Measurements from ENCODE around the gene LCN10. TPM values are rescaled to one million over a fixed set of nuclear protein-coding genes. Genes with fewer than 3 reads are reported as not detected.

The LCN10 gene
- total RNA-seq, 1 experiment from 2014 or later, result not detected

- no peaks in the 10 kb centered on the region for H3K36me3 ChIP-seq (ENCODE audit: control insufficient read depth, insufficient read depth, low read length)
- no TSS peak for BruUV-seq (replicated peaks)
- intact Hi-C loops (cut with micrococcal nuclease; ENCODE audit: unreplicated experiment) (no loop called here), in situ Hi-C loops (cut with HindIII; ENCODE audit: low pct_unique_long_range_greater_than_20kb, low sequenced_read_pairs) (no loop called here)
- H3K27me3 ChIP-seq (ENCODE audit: control insufficient read depth, insufficient read depth, low read length), result no peaks in the 10 kb centered on the region
- H3K4me1 ChIP-seq (ENCODE audit: control insufficient read depth, insufficient read depth, low read length), result peaks cover 3% of the 10 kb centered on the region; the same call in 1 of the 2 replicates
- POLR2A ChIA-PET, result no interaction called here
- no peak overlapping the region for H3K27ac ChIP-seq (ENCODE audit: low read length)
- TF ChIP-seq, protein P1, sequence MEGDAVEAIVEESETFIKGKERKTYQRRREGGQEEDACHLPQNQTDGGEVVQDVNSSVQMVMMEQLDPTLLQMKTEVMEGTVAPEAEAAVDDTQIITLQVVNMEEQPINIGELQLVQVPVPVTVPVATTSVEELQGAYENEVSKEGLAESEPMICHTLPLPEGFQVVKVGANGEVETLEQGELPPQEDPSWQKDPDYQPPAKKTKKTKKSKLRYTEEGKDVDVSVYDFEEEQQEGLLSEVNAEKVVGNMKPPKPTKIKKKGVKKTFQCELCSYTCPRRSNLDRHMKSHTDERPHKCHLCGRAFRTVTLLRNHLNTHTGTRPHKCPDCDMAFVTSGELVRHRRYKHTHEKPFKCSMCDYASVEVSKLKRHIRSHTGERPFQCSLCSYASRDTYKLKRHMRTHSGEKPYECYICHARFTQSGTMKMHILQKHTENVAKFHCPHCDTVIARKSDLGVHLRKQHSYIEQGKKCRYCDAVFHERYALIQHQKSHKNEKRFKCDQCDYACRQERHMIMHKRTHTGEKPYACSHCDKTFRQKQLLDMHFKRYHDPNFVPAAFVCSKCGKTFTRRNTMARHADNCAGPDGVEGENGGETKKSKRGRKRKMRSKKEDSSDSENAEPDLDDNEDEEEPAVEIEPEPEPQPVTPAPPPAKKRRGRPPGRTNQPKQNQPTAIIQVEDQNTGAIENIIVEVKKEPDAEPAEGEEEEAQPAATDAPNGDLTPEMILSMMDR (IDR thresholded peaks at IDR 0.05), result no peak
- no peak for TF ChIP-seq POLR2AphosphoS5 (IDR thresholded peaks at IDR 0.05; ENCODE audit: low read depth, low read length)
- no peak for TF ChIP-seq REST (IDR thresholded peaks at IDR 0.05; ENCODE audit: insufficient read depth in 1 of 2, low read depth in 2 of 2, low read length in 1 of 2)
- no peak for TF ChIP-seq TCF7L2 (IDR thresholded peaks at IDR 0.05; ENCODE audit: low read depth, low read length)
- TF ChIP-seq SIN3A (IDR thresholded peaks at IDR 0.05; ENCODE audit: borderline replicate concordance, insufficient read depth, low read depth, low read length), result no peak
- no peak overlapping the region for H3K4me3 ChIP-seq (ENCODE audit: low read depth in 2 of 2, low read length in 2 of 2)
- CTCF ChIA-PET, result no interaction called here
- no peak for ATAC-seq
- no peak for DNase-seq (ENCODE audit: low read depth, low spot score)
- H3K9me3 ChIP-seq (ENCODE audit: control insufficient read depth, insufficient read depth, low read depth, low read length), result no peaks in the 10 kb centered on the region
Measured at GRCh38 chr9:136759001-136759400, 16.3 kb upstream of the LCN10 start.

- in situ Hi-C loops (cut with HindIII; ENCODE audit: low pct_unique_long_range_greater_than_20kb, low sequenced_read_pairs) (no loop called here), intact Hi-C loops (cut with micrococcal nuclease; ENCODE audit: unreplicated experiment) (no loop called here)
- Histone ChIP-seq H3K36me3 (ENCODE audit: control insufficient read depth, insufficient read depth, low read length) (no peaks in the 10 kb centered on the region), H3K27me3 (ENCODE audit: control insufficient read depth, insufficient read depth, low read length) (no peaks in the 10 kb centered on the region), H3K9me3 (ENCODE audit: control insufficient read depth, insufficient read depth, low read depth, low read length) (no peaks in the 10 kb centered on the region), H3K27ac (ENCODE audit: low read length) (no peak overlapping the region), H3K4me1 (ENCODE audit: control insufficient read depth, insufficient read depth, low read length) (peaks cover 3% of the 10 kb centered on the region; the same call in 1 of the 2 replicates), H3K4me3 (ENCODE audit: low read depth in 2 of 2, low read length in 2 of 2) (no peak overlapping the region)
- no peak for ATAC-seq
- ChIA-PET CTCF (interaction anchor here (0.6 to 0.9 kb wide), 3 partner anchors 9 to 38 kb away, joined by 3 to 6 read pairs (median 4); no protein-coding TSS in a partner anchor), POLR2A (no interaction called here)
- BruUV-seq (replicated peaks), result no TSS peak
- DNase-seq (ENCODE audit: low read depth, low spot score), result no peak
- TF ChIP-seq TCF7L2 (IDR thresholded peaks at IDR 0.05; ENCODE audit: low read depth, low read length) (no peak), REST (IDR thresholded peaks at IDR 0.05; ENCODE audit: insufficient read depth in 1 of 2, low read depth in 2 of 2, low read length in 1 of 2) (no peak), SIN3A (IDR thresholded peaks at IDR 0.05; ENCODE audit: borderline replicate concordance, insufficient read depth, low read depth, low read length) (no peak)
- TF ChIP-seq, protein P1 (IDR thresholded peaks at IDR 0.05), result no peak
Measured at GRCh38 chr9:136757751-136758140, 15.0 kb upstream of the LCN10 start.
